Measurements from ENCODE around the gene SLC33A1.
"Not testable (repeated sequence)": the region's sequence is repeated elsewhere in the genome, so short reads cannot be mapped to it uniquely, and the experiment has no call there.

The SLC33A1 gene

DNA sequence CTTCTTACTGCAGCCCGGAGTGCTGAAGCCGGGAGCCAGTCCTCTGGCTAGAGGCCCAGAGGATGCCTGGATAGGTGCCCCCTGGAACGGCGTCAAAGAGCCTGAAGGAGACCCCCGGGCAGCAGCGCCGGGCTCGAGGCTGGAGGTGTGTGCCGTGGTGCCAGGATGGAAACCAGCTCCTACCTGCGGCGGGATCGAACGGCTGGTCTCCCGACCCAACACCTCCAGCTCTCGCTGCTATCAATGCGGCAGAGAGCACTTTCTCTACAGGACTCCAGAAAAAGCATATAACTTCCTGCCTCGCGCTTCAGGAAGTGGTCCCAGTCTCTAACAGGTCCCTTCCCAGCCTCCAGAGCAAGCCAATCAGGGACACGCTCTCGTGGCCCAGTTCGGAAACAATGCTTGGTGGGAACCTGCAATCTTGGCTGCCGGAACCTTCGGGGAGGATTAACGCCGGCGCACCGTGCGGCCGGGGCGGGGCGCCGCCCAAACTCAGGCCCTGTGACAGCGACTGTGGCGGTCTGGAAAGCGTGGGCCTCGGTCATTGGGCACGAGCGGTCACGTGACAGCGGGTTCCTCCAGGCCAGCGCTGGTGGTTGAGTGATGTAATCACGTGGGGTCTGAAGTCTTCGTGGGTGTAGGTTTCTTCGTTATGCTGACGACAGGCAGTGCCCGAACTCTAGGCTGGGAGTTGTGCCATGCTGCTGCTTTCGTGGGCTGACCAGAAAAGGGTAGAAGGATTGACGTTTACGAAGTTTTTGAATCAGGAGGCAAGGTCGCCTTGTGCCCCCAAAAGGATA is at the start of gene SLC33A1:
TSS of gene SLC33A1 (minus strand) at position 287 of the 800 bp plus-strand sequence. CDS start 430 bp downstream, outside the sequence.
- ATAC-seq: peak; percentile 97
- peak; percentile 97 for DNase-seq

DNA sequence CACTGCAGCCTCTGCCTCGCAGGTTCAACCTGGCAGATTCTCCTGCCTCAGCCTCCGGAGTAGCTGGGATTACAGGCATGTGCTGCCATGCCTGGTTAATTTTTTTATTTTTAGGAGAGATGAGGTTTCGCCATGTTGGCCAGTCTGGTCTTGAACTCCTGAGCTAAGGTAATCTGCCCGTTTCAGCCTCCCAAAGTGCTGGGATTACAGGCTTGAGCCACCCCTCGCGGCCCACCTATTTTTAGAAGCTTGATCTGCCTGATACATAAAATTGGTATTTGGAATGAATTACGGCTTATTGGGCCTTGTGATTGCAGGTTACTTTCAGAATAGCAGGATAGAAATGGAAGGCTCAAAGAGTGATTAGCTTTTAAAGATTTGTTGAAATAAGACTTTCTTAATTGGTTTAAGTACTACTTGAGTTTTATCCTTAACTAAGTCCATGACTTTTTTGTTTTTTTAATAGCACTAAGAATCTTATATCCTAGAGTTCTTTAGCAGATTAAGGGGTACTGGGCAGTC is 41.2 kb upstream of the SLC33A1 start:
- DNase-seq (no peak), ATAC-seq (no peak)

DNA sequence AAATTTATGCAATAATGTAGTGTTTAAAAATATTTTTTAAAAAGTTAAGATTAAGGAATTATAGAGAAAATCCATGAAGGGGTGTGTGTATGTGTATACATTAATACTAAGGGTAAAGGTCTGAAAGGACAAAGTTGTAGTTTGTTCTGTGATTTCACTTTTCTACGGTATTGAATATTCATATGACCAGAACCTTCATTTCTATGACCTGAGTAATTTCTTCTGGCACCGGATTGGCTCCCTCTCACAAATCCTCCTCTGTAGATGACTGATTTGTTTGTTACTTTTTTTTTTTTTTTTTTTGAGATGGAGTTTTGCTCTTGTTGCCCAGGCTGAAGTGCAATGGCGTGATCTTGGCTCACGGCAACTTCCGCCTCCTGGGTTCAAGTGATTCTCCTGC is 37.1 kb upstream of the SLC33A1 start:
- ATAC-seq (no peak), DNase-seq (no peak)

DNA sequence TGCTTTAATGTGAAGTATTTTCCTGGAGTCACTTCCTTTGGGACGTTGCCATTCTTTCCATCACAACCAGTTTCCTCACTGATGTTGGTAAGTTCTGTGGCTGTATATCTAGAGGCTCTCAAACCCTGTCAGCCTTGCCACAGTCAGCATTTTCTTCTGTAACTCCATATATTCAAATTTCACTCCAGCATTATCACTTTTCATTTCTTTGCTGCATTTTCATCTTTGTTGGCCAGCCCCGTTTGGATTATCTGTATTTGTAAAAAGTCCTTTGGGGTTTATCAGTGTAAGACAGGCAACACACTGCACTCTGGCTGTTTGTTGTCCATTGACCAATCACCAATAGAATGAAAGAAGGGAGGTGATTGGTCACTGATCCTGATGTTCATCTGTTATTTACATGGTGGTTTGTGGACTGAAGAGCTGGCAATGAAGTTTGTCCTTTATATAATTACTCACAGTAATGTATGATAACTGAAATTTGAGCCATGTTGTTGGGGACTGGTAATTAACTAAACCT is 36.5 kb upstream of the SLC33A1 start:
- DNase-seq (no peak), ATAC-seq (no peak)

DNA sequence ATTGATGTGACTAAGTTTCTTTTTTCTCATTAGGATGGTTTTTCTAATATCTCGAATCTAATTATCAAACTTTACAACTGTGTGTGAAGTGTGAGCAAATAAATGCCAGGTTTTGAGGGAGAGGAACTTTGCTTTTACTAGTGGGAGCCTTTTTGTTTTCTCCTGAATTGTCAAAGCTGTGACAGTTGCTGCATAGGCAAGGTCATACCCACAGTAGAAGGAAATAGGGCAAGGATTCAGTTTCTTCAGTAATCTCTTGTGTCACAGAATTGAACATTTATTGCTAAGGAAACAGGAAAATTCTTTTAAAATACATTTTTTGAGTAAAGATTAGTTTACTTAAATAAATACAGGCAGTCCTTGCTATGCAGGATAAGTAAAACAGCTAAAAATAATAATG is 35.7 kb upstream of the SLC33A1 start:
- ATAC-seq (no peak), DNase-seq (no peak)

DNA sequence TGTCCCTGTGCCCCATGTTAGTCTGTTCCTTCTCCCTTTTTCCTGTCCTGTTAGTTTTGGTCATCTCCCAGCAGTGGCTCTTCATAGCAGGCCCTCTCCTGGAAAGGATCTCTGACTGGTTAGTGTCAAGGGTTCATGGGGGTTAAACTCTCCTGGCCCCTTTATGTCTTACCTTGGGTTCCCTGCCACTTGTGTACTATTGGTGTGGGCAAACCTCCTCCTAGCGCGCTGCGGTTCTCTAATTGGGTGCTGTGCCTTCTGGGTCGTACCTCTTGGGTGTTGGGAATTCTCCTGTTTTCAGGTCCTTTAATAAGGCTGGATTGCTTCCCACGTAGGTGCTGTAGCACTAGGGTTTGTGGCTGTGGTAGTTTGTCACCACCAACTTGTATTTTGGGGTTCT is 35.0 kb upstream of the SLC33A1 start:
- DNase-seq: no peak
- ATAC-seq: no peak

DNA sequence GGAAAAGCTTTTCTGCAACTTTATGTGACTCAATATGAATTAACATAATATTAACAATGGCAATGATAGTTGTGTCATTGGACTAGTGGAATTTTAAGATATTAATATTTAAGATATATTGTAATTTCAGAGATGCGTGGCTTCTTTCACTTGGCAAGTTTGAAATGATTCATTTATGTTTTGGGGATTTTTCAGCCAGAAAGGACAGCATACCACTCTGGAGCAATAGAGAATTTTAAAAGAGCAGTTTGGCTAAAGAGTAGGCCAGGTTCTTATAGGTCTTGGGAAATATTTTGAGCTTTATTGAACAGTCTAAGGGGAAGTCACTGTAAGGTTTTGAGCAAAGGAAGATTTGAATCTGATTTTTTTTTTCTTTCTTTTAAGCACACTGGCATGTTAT is 32.7 kb upstream of the SLC33A1 start:
- no peak for DNase-seq
- peak; percentile 9 for ATAC-seq

DNA sequence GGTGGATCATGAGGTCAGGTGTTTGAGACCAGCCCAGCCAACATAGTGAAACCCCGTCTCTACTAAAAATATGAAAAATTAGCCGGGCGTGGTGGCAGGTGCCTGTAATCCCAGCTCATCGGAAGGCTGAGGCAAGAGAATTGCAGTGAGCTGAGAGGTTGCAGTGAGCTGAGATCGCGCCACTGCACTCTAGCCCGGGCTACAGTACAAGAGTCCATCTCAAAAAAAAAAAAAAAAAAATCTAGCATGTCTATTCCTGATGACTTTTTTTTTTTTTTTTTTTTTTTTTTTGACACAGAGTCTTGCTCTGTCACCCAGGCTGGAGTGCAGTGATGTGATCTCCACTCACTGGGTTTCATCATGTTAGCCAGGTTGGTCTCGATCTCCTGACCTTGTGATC is 32.1 kb upstream of the SLC33A1 start:
- not testable (repeated sequence) for DNase-seq, ATAC-seq

DNA sequence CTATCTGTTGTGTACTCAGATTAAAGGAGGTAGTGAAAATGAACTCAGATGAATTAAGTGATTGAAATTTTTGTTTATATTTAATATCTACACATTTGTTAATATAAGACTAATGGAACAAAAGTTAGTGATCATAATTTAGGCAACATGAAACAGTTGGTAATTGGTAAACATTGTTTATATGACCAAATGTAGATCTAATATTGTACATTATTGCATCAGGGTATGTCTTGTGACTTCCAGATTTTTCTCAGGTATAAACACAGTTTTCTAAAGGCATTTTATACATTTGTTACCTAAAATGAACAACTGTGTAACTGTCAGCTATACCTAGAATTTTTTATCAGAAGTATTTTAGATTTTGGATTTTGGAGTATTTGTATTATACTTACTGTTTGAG is 31.1 kb upstream of the SLC33A1 start:
- DNase-seq (no peak), ATAC-seq (no peak)

DNA sequence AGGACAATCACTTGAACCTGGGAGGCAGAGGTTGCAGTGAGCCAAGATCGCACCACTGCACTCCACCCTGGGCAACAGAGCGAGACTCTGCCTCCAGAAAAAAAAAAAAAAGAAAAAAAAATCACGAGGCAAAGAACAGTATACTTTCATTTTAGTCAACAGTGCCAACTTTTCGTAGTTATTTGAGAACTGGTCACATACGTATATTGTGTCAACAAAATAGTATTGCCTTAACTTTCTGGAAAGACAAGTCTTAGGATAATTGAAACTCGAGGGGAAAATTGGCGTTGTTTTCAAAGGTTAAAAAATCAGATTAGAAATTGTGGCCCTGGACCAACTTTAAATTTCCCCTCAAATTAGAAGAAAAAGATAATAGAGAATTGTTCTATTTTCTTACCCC is 30.1 kb upstream of the SLC33A1 start:
- DNase-seq (no peak), ATAC-seq (no peak)

DNA sequence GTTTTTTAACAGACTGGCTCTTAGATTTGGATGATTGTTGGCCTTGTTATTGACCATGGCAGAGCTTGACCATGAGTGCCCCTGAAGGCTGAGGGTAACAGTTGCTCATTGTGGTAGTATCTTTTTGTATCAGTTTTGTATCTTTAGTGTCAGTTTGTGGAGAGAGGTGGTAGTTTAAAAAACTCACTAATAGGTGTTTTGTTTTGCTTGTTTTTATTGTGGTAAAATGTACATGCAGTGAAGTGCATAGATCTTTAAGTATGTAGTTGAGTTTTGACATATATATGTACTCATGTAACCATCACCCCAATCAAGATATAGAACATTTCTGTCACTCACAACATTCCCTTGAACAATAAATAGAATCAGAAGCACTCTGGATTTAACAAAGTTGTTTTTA is 26.1 kb upstream of the SLC33A1 start:
- DNase-seq (no peak), ATAC-seq (no peak)

DNA sequence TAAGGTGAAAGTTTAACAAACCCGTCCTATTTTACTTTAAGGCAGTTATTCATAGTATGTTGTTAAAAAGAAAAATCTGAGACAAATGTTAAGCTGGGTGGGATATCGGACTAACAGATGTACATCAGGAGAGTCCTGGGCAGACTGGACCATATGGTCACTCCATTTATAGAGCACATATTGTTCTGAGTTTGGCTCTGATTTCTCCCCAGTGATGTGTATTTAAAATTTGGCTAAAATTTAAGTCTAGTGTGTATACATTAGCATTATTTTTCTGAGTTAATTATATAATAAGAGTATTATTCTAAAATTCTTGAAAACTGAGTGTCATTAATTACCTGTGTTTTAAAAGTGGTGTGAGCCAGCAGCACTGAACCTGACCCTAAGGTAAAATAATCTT is 22.3 kb upstream of the SLC33A1 start:
- ATAC-seq: no peak
- DNase-seq: no peak

DNA sequence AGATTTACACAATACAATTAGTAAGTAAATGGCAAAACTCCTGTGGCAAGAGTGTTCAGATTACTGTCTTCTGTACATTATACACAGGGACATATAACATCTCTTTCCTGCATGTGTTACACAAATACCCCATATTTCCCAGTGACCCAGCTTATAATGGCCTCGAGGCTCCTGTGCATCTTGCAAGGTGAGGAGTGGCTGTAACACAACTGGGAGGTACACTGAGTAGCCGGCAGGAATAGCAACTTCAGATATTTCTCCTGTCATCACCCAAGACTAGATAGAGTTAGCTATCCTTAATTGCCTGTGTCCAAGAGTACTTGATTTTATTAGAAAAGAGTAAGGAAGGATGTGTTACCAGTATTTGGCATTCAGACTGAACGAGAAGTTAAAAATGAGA is 21.8 kb upstream of the SLC33A1 start:
- ATAC-seq: no peak

DNA sequence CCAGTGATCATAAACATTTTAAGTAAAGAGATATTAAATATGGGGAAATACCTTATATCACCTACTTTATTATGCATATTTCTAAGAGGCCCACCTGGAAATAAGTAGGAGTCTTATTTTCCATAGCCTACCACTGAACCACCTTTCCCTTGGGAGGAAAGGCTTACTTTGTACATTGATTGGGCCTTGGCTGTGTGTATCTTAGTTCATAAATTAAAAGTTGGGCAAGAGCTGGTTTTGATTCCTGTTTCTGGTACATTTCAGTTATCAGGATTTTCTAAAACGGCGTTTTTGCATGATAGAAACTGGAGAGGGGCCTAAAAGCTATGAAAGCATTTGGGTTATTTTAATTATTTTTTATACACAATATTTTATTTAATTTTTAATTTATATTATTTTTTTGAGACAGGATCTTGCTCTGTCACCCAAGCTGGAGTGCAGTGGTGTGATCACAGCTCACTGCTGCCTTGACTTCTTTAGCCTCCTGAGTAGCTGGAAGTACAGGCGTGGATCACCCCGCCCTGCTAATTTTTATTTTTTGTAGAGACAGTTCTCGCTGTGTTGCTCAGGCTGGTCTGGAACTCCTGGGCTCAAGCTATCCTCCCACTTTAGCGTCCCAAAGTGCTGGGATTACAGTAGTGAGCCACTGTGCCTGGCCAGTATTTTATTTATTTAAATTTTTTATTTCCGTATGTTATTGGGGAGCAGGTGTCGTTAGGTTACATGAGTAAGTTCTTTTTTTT is 18.8 kb upstream of the SLC33A1 start:
- ATAC-seq (no peak), DNase-seq (no peak)

More for the DNA sequence above, 21.8 kb upstream of the SLC33A1 start:
- DNase-seq: no peak

DNA sequence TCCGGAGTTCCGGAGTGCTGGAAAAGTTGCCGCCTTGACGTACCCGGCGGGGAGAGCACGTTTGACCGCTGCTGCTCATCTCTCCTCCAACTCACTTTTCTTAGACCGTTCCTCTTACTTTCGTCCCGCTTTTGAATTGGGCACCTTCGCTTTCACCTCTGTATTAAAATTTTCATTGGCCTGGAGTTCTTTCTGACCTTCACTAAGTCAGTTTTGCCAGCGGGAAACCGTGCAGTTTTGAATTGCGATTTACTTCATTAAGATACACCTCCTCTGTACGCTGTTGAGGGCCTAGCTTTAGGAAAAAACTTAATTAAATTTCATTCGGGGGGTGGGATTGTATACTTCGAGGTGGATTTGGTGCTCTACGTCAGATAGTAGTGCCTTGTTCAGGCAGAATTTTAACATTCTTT is 17.5 kb upstream of the SLC33A1 start:
- DNase-seq (no peak), ATAC-seq (no peak)

DNA sequence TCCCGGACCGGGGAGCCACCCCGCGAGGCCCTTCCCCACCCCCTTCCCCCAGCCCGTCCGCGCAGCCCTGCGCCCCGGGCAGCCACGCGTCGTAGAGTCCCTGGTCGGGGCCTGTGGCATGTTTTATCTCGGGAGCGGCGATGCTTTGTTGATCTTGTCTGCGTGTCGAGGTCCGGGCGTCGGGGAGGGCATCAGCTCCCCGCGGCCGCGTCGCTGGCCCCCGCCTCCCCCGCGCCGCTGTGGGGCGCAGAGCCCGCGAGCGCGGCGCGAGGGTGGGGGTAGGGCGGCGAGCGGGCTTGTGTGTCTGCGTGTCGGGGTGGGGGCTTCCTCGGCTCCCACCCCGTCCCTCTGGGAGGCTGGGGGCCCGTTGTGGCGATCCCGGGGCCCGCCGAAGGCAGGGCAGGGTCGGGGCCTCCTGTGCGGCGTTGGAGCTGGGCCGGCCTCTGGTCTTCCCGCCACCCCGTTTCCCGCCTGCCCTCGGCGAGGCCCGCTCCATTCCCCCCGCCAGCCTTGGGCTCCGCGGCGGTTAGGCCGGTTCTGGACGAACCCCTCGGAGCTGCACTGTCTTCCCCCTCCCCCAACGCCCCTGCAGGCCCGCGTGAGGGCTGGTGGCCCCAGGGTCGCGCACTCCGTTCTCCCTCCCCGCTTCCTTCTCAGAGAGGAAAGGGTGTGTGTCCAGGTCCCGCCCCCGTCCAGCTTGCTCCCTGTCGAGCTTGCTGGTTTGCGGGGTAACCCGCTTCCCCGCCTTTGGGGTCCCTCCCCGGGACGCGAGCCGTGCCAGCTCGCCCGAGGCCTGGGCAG is 16.9 kb upstream of the SLC33A1 start:
- DNase-seq (peak; percentile 64), ATAC-seq (peak; percentile 12)

DNA sequence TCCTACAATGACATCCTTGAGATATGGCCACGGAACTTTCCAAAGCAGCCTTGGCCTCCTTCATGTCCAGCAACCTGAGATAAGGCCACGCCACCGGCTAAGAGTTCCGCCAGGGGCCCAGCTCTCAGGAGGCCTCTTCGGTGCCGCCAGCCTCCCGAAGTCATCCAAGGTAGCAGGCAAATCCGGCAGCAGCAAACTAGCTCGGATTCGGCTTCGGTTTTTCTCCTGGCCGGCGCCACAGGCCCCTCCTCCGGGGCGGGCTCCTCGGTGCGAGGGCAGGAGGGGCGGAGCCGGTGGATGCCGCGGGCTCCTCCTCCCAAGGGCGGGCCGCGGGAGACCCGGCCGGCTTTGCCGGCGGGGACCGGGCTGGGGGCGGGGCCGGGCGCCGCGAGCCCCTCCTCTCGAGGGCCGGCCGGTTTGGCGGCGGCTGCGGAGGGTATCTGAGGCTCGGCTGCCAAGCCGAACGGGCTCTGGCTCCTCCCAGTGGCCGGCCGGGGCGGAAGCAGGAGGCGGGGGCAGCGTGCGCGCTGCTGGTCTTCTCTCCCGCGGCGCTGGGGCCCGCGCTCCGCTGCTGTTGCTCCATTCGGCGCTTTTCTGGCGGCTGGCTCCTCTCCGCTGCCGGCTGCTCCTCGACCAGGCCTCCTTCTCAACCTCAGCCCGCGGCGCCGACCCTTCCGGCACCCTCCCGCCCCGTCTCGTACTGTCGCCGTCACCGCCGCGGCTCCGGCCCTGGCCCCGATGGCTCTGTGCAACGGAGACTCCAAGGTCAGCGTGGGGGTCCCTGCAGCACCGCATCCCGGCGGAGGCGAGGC is 16.1 kb upstream of the SLC33A1 start, which contains the start of gene GMPS:
TSS of gene GMPS (plus strand) at position 518 of the 812 bp plus-strand sequence. CDS start at position 739, 221 bp downstream.
- peak; percentile 96 for ATAC-seq

DNA sequence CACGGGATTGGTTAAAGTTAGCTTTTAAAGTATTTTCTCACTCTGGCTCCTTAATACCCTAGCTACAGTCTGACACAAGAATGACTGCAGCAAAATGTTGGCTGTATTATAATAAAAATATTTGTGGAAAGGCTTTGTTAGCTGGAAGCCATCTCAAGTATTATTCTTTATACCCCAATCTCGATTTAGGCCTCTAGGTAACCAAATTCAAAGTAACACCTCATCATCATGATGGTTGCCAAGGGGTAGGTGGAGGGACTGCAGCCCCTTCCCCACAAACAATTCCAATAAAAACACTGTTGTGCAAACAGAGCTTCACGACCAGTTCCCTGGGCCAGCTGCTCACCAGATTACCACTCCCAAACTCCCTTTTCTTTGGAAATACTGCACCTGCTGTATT is 15.5 kb upstream of the SLC33A1 start:
- DNase-seq: no peak
- no peak for ATAC-seq

More for the DNA sequence above, 16.1 kb upstream of the SLC33A1 start, which contains the start of gene GMPS:
- DNase-seq: peak; percentile 96

DNA sequence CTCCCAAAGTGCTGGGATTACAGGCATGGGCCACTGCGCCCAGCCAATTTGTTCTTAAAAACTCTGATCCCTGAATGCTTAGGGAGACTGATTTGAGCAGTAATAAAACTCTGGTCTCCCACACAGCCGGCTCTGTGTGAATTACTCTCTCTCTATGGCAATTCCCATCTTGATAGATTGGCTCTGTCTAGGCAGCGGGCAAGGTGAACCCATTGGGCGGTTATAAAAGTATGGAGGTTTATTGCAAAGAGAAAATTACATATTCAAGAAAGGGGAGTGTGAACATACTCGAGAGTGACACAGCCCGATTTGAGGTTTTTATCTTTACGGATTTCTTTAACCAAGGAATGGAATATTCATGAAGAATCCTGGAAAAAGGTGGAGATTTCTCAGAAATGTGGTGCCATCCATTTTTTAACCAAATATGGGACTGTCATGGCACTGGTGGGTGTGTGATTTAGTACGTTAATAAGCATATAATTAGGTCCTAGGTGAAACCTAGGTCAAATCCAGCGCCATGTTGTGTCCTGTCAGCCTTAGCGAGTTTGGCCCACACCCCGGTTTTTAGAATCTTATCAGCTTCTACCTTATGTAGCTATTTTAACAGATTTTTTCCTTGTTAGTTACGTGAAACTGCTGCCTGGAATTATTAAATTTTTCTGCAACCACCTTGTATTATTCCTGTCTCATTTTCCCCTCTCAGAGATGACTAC is 9.0 kb upstream of the SLC33A1 start:
- no peak for DNase-seq
- no peak for ATAC-seq

DNA sequence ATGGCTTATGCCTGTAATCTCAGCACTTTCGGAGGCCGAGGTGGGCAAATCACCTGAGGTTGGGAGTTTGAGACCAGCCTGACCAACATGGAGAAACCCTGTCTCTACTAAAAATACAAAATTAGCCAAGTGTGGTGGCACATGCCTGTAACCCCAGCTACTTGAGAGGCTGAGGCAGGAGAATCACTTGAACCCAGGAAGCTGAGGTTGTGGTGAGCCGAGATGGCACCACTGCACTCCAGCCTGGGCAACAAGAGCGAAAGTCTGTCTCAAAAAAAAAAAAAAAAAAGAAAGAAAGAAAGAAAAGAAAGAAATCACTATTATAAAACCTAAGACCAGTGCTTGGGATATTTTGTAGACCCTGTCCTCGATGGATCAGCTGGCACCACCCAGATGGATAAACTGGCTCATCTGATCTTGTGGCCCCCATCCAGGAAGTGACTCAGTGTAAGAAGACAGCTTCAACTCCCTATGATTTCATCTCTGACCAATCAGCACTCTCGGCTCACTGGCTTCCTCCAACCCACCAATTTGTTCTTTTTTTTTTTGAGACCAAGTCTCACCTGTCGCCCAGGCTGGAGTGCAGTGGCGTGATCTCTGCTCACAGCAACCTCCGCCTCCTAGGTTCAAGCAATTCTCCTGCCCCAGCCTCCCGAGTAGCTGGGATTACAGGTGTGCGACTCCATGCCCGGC is 8.2 kb upstream of the SLC33A1 start:
- ATAC-seq (peak; percentile 93), DNase-seq (peak; percentile 59)
